BE2C (cell line): ENCODE data around the gene DBET.
A peak's percentile ranks its signal among the peaks of the same experiment; 100 is the strongest.
"Not testable (repeated sequence)": the region's sequence is repeated elsewhere in the genome, so short reads cannot be mapped to it uniquely, and the experiment has no call there.

Experiments used
- DNase-seq: peaks from one replicate; pipeline ENCODE4 v3.0.0-alpha.2; 2020
- H3K27me3 ChIP-seq: fragments of 250-450 bp; sonication (Bioruptor Pico); 2 replicates; pipeline ENCODE4 v1.5.1; 2020; ENCODE audit warnings: mild to moderate bottlenecking
- H3K36me3 ChIP-seq: fragments of 250-450 bp; sonication (Bioruptor Pico); 2 replicates; pipeline ENCODE4 v1.5.1; 2020; ENCODE audit warnings: mild to moderate bottlenecking
- H3K4me1 ChIP-seq: fragments of 250-450 bp; sonication (Bioruptor Pico); 2 replicates; pipeline ENCODE4 v1.5.1; 2020
- H3K4me3 ChIP-seq: 2 replicates; pipeline ENCODE4 v1.5.1; 2011; ENCODE audit warnings: low read depth, low read length
- H3K9me3 ChIP-seq: fragments of 250-450 bp; sonication (Bioruptor Pico); 2 replicates; pipeline ENCODE4 v1.5.1; 2020

Gene DBET

DNA sequence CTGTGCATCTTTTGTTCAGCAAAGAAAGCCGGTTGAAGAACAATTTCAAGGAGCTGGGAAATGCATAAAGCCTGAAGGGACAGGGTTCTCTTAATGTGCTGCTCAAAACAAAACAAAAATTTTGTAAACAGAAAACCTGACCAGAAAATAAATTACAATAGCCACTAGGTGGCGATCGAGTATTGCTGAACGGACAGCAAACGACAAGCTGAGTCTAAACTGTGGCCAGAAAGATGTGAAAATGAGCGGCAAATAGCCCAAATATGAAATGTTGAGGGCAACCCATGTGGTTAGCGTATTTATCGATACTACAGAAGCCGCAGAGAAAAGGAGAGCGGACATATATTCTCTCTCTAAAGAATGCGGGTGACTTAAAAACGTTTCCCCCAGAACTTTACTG lies 16.7 kb upstream of the DBET start:
- H3K4me3 ChIP-seq, H3K27me3 ChIP-seq, H3K4me1 ChIP-seq, DNase-seq, H3K9me3 ChIP-seq, H3K36me3 ChIP-seq: not testable (repeated sequence)

DNA sequence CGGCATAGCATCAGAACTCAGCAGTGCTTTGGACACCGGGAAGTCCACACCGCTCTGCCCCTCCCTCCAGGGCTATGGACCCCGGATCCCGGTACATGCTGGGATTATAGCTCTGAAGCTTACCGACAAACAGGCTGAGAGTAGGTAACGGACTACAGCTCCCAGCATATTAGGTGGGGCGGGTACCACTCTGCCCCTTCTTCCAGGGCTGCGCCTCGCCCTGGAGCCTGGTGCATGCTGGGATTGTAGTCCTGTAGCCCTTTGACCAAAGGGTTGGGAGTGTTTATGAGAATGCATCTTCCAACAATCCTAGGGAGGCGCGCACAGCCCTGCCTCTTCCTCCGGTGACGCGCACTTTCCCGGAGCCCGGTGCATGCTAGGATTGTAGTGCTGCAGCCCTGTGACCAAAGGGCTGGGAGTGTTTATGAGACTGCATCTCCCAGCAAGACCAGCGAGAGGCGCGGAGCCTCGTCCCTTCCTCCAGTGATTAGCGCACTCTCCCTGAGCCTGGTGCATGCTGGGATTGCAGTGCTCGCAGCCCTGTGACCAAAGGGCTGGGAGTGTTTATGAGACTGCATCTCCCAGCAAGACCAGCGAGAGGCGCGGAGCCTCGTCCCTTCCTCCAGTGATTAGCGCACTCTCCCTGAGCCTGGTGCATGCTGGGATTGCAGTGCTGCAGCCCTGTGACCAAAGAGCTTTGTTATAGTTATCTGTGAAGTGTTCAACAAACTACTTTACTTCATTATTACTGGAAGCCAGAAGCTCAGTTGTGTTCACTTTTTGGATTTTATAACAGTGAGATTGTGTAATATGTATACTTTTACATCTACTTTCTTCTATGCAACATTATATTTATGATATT lies 14.7 kb upstream of the DBET start:
- H3K4me1 ChIP-seq, H3K36me3 ChIP-seq, H3K9me3 ChIP-seq, H3K27me3 ChIP-seq: not testable (repeated sequence)
- DNase-seq, result peak; percentile 60
- peak overlapping the region; percentile 35 for H3K4me3 ChIP-seq

DNA sequence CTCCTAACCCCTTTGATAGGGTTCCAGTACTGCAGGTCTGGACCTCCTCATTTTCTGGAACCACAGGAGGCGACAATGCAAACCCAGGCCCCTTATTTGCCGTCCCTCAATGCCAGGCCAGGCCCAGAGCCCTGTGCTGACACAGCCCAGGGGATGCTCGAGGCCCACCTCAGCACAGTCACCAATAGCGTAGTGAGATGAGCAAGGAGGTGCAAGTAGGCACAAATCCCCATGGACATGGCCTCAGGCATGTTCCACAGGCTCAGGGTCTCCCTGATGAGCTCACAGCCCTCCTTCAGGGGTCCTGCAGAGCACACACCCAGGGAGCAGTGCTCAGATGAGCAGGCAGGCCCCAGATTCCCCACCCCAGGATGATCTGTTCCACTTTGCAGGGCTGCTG lies 5.3 kb upstream of the DBET start:
- H3K36me3 ChIP-seq, H3K27me3 ChIP-seq, H3K4me1 ChIP-seq, DNase-seq, H3K9me3 ChIP-seq, H3K4me3 ChIP-seq: not testable (repeated sequence)

DNA sequence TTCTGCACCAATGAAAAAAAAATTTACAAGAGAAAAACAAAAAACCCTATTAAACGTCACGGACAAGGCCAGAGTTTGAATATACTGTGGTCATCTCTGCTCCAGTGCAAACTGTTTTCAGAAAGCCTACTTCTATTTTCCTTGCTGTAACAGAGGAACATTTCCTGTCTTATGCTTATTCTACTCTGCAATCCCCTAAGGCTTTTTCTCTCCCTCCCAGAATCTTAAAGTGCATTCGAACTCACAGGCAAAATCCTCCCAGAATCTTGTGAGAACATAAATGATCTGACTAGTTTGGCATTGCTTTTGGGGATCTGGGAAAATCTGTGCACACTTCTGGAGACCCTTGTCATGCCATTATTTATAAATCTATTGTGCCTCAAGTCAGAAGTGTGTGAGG lies 503 bp downstream of the DBET start:
- H3K9me3 ChIP-seq, H3K36me3 ChIP-seq, DNase-seq, H3K27me3 ChIP-seq, H3K4me3 ChIP-seq, H3K4me1 ChIP-seq: not testable (repeated sequence)

DNA sequence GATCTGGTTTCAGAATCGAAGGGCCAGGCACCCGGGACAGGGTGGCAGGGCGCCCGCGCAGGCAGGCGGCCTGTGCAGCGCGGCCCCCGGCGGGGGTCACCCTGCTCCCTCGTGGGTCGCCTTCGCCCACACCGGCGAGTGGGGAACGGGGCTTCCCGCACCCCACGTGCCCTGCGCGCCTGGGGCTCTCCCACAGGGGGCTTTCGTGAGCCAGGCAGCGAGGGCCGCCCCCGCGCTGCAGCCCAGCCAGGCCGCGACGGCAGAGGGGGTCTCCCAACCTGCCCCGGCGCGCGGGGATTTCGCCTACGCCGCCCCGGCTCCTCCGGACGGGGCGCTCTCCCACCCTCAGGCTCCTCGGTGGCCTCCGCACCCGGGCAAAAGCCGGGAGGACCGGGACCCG lies 4.0 kb downstream of the DBET start:
- H3K4me1 ChIP-seq, H3K9me3 ChIP-seq, H3K27me3 ChIP-seq, H3K36me3 ChIP-seq, DNase-seq, H3K4me3 ChIP-seq: not testable (repeated sequence)

DNA sequence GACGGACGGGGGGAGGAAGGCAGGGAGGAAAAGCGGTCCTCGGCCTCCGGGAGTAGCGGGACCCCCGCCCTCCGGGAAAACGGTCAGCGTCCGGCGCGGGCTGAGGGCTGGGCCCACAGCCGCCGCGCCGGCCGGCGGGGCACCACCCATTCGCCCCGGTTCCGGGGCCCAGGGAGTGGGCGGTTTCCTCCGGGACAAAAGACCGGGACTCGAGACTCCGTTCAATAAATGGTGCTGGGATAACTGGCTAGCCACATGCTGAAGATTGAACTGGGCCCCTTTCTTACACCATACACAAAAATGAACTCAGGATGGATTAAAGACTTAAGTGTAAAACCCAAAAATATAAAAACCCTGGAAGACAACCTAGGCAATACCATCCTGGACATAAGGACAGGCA lies 28.8 kb downstream of the DBET start:
- H3K27me3 ChIP-seq, H3K4me3 ChIP-seq, H3K4me1 ChIP-seq, H3K9me3 ChIP-seq, H3K36me3 ChIP-seq, DNase-seq: not testable (repeated sequence)

DNA sequence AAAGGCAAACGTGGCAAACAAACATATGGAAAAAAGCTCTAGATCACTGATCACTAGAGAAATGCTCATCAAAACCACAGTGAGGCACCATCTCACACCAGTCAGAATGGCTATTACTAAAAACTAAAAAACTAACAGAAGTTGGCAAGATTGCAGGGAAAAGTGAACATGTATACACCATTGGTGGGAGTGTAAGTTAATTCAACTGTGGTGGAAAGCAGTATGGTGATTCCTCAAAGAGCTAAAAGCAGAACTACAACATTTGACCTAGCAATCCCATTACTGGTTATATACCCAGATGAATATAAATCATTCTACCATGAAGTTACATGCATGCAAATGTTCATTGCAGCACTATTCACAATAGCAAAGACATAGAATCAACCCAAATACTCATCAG lies 29.7 kb downstream of the DBET start:
- H3K9me3 ChIP-seq, H3K4me1 ChIP-seq, H3K36me3 ChIP-seq, H3K27me3 ChIP-seq, DNase-seq, H3K4me3 ChIP-seq: not testable (repeated sequence)

DNA sequence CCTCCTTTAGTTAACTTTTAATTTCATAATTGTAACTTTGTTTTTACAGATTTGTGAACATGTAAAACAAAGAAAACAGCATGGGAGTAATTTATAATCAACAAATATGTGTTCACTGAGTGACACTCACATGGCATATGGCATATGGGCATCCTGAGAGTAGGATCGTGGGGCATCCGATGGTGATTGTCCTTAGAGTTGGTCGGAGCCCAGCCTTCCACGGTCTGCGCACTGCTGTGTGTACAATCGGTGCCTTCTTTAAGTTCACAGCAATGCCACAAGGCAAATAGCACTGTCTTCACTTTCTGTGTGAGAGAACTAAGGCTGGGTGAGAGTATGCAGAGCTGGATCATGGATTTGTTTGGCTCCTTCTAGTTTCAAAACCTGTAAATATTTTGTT lies 31.0 kb downstream of the DBET start:
- H3K27me3 ChIP-seq, DNase-seq, H3K4me1 ChIP-seq, H3K36me3 ChIP-seq, H3K9me3 ChIP-seq, H3K4me3 ChIP-seq: not testable (repeated sequence)

DNA sequence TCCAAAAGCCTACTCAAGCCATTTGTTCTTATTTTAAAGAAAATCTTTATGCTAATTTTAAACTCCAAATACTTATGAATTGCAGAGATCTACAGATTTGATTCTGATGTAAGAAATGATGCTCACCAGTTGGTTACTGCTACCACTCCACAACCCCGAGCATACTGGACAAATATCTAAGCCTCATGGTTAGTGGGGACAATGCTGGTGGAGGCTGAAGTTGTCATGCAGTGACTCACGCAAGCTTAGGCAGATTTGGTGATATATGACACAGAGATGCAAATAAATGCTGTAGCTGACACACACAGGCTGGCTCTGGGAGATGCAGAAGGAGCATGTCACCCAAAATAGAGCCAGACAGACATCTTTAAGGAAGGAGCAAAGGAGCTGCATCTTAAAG lies 35.3 kb downstream of the DBET start:
- not testable (repeated sequence) for DNase-seq, H3K36me3 ChIP-seq, H3K4me1 ChIP-seq, H3K4me3 ChIP-seq, H3K27me3 ChIP-seq, H3K9me3 ChIP-seq

DNA sequence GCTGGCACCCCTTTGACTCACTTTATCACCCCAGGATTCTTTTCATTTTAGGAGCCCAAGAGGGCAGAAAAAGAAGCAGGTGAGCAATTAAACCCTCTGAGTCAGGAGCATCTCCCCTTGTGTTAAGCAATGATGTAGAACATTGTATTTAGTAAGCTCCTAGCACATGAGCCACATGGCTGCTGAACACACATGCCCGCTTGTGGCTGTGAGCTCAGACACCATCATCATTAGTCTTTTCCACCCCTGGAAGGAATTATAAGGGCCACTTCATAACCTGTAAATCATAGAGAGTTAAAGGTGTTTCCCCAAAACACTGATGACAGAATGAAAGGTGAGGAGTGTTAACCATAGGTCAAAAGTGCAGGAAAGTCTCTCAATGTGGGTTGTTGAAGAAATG lies 37.2 kb downstream of the DBET start:
- H3K4me1 ChIP-seq, H3K27me3 ChIP-seq, H3K4me3 ChIP-seq, H3K9me3 ChIP-seq, DNase-seq, H3K36me3 ChIP-seq: not testable (repeated sequence)

DNA sequence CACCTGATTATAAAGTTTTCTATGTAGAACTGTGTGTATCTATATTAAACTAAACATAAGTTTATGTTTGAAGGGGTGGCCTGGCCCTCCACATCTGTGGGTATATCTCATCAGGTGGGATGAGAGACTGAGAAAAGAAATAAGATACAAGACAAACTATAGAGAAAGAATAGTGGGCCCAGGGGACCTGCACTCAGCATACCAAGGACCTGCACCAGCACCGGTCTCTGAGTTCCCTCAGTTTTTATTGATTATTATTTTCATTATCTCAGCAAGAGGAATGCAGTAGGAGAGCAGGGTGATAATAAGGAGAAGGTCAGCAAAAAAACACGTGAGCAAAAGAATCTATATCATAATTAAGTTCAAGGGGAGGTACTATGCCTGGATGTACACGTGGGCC lies 41.9 kb downstream of the DBET start:
- not testable (repeated sequence) for H3K4me3 ChIP-seq, H3K27me3 ChIP-seq, DNase-seq, H3K4me1 ChIP-seq, H3K36me3 ChIP-seq
- peaks cover 12% of the 10 kb centered on the region for H3K9me3 ChIP-seq

DNA sequence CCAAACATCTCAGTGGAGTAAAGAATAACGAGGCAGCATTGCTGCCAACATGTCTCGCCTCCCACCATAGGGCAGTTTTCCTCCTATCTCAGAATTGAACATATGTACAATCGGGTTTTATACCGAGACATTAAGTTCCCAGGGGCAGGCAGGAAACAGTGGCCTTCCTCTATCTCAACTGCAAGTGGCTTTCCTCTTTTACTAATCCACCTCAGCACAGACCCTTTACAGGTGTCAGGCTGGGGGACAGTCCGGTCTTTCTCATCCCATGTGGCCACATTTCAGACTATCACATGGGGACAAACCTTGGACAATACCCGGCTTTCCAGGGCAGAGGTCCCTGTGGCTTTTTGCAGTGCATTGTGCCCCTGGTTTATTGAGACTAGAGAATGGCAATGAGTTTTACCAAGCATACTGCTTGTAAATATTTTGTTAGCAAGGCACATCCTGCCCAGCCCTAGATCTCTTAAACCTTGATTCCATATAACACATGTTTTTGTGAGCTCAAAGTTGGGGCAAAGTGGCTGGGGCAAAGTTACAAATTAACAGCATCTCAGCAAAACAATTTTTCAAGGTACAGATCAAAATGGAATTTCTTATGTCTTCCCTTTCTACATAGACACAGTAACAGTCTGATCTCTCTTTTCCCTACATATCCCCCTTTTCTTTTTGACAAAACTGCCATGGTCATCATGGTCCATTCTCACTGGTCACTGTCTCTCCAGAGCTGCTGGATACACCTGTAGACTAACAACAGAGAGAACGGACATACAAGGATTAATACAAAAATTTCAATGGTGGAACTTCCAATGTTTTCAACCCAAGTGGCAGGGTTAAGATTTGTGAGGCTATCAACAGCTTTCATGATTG lies 42.5 kb downstream of the DBET start:
- peaks cover 12% of the 10 kb centered on the region for H3K9me3 ChIP-seq

DNA sequence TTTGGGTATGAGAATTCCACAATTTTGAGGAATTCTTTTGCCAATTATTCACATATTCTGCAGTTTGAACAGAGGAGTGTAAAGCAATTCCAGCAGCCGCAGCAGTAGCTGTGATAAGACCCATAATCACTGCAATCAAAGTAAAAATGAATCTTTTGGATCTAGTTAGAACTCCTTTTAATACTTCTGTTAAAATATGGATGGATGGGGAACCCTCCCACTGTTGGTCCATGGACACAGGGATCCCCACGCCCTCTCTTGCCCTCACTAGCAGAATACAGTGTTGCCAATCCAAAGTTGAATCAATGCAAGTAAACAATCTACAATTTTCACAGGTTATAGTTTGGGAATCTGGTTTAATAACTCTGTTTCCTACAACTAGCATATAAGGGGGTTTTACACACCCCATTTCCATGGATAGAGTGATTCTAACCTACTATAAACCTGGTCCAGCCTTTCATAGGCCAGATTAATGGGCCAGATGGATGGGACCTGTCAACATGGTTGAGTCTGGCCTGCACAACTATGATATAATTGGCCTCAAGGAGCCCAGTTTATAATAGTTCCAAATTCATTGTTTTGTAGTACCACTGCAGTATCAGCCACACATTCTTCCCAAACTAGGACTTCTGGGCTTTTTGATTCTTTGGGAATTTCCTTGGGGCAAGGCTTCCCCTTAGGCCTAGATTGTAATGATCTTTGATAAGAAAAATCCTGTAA lies 43.6 kb downstream of the DBET start:
- not testable (repeated sequence) for DNase-seq, H3K27me3 ChIP-seq, H3K4me3 ChIP-seq, H3K36me3 ChIP-seq, H3K4me1 ChIP-seq
- peaks cover 16% of the 10 kb centered on the region for H3K9me3 ChIP-seq

More for the DNA sequence above, 42.5 kb downstream of the DBET start:
- H3K4me3 ChIP-seq, H3K27me3 ChIP-seq, DNase-seq, H3K36me3 ChIP-seq, H3K4me1 ChIP-seq: not testable (repeated sequence)

DNA sequence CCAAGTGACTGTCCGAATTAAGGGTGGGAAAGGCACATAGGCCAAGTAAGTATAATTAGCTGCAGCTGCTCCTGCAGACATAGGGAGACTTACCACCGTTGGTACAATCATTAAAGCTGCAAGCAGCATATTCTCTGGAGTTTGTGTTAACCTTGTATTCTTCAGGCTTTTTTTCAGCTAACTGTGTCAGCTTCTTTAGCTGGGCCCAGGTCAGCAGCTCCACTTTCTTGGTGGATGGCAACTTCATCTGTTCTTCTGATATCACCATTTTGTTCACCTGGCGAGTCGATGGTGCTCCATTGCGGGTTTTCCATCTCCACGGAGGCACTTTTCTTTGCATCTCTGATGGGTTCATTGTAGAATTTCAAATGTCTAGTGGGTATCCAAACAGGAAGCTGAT lies 44.5 kb downstream of the DBET start:
- DNase-seq, H3K4me1 ChIP-seq, H3K27me3 ChIP-seq, H3K4me3 ChIP-seq, H3K36me3 ChIP-seq: not testable (repeated sequence)
- peaks cover 16% of the 10 kb centered on the region for H3K9me3 ChIP-seq

DNA sequence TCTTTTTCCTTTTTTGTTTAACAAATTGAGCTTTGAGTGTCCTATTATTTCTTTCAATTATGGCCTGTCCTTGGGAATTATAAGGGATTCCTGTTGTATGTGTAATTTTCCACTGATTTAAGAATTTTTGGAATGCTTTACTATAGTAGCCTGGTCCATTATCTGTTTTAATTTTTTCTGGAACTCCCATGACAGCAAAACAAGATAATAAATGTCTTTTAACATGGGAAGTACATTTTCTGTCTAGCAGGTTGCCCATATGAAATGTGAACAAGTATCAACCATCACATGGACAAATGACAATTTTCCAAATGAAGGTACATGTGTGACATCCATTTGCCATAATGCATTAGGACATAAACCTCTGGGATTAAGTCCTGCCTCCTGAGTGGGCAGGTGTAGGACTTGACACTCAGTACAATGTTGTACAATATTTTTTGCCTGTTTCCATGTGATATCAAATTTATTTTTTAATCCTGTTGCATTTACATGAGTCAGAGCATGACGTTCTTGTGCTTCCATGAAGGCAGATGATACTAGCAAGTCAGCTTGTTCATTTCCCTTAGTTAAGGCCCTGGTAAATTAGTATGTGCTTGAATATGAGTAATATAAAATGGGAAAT lies 45.2 kb downstream of the DBET start:
- H3K36me3 ChIP-seq, H3K27me3 ChIP-seq, DNase-seq, H3K4me1 ChIP-seq, H3K4me3 ChIP-seq: not testable (repeated sequence)
- H3K9me3 ChIP-seq, result peaks cover 16% of the 10 kb centered on the region
